SHP77 (cell line): Measurements from ENCODE around the gene TRH.

Experiments
- DNase-seq, 2 experiments: peaks; one replicate each; lab custom pipeline; 2025; lab: John Stamatoyannopoulos, UW

TRH gene

GRCh38 chr3:129974564-129974832 is at the start of gene TRH:
TSS of gene TRH (plus strand) at chr3:129974720. CDS start at chr3:129975817, 1,097 bp downstream.
- no peak for DNase-seq

GRCh38 chr3:129927072-129927471 is 47.4 kb upstream of the TRH start:
- no peak for DNase-seq

GRCh38 chr3:129929383-129929782 is 45.1 kb upstream of the TRH start:
- DNase-seq = no peak

GRCh38 chr3:129933471-129933870 is 41.0 kb upstream of the TRH start:
- DNase-seq = no peak

GRCh38 chr3:129934234-129935123 is 40.0 kb upstream of the TRH start:
- peak; percentile 15 to 41 for DNase-seq

GRCh38 chr3:129936757-129937156 is 37.8 kb upstream of the TRH start:
- peak; percentile 18 to 23 for DNase-seq

- peak in 1 of 2 experiments; percentile 19 for DNase-seq
Observed at GRCh38 chr3:129937717-129938116, 36.8 kb upstream of the TRH start.

GRCh38 chr3:129938140-129938930 is 36.2 kb upstream of the TRH start:
- peak in 1 of 2 experiments; percentile 11 for DNase-seq

GRCh38 chr3:129940086-129940485 is 34.4 kb upstream of the TRH start:
- no peak for DNase-seq

- DNase-seq = peak; percentile 43 to 60
Observed at GRCh38 chr3:129942296-129942695, 32.2 kb upstream of the TRH start.

- DNase-seq = no peak
Observed at GRCh38 chr3:129943020-129943419, 31.5 kb upstream of the TRH start.

- DNase-seq = no peak
Observed at GRCh38 chr3:129944709-129945108, 29.8 kb upstream of the TRH start.

- no peak for DNase-seq
Observed at GRCh38 chr3:129947538-129948240, 26.8 kb upstream of the TRH start.

GRCh38 chr3:129950318-129951046 is 24.0 kb upstream of the TRH start:
- DNase-seq = no peak

GRCh38 chr3:129952556-129953355 is 21.8 kb upstream of the TRH start:
- no peak for DNase-seq

- DNase-seq = no peak
Observed at GRCh38 chr3:129953621-129954020, 20.9 kb upstream of the TRH start.

- no peak for DNase-seq
Observed at GRCh38 chr3:129954514-129954913, 20.0 kb upstream of the TRH start.

- DNase-seq = no peak
Observed at GRCh38 chr3:129956936-129957335, 17.6 kb upstream of the TRH start.

- no peak for DNase-seq
Observed at GRCh38 chr3:129958755-129959154, 15.8 kb upstream of the TRH start.

- DNase-seq = no peak
Observed at GRCh38 chr3:129961141-129961541, 13.4 kb upstream of the TRH start.

- no peak for DNase-seq
Observed at GRCh38 chr3:129962600-129962999, 11.9 kb upstream of the TRH start.
